Activated CD8-positive, alpha-beta memory T cell treated with anti-CD3 and anti-CD28 coated beads, Interleukin-2, amount 50 U/mL, for 1 hour (primary cell): ENCODE data around the gene MAGEF1.

Experiments used
- DNase-seq: peaks from one replicate; pipeline ENCODE4 v3.0.0-alpha.2; 2020; ENCODE audit errors: extremely low read depth

MAGEF1 gene

GRCh38 chr3:184690192-184690883 is 21.5 kb downstream of the MAGEF1 start:
- DNase-seq = no peak

- DNase-seq = no peak
These were observed 23.0 kb downstream of the MAGEF1 start for GRCh38 chr3:184688882-184689271.

- DNase-seq = no peak
These were observed 23.5 kb downstream of the MAGEF1 start for GRCh38 chr3:184688251-184688881.

- DNase-seq = no peak
These were observed 24.4 kb downstream of the MAGEF1 start for GRCh38 chr3:184687363-184688015.

GRCh38 chr3:184685646-184686045 is 26.2 kb downstream of the MAGEF1 start:
- DNase-seq = no peak

GRCh38 chr3:184685055-184685454 is 26.8 kb downstream of the MAGEF1 start:
- no peak for DNase-seq

GRCh38 chr3:184683900-184684560 is 27.8 kb downstream of the MAGEF1 start:
- no peak for DNase-seq

GRCh38 chr3:184683234-184683633 is 28.6 kb downstream of the MAGEF1 start:
- no peak for DNase-seq

- DNase-seq = no peak
These were observed 29.2 kb downstream of the MAGEF1 start for GRCh38 chr3:184682671-184683070.

GRCh38 chr3:184680385-184681345 is 31.2 kb downstream of the MAGEF1 start:
- DNase-seq = no peak

GRCh38 chr3:184679056-184679816 is 32.6 kb downstream of the MAGEF1 start:
- no peak for DNase-seq

- DNase-seq = no peak
These were observed 33.4 kb downstream of the MAGEF1 start for GRCh38 chr3:184678317-184679055.

- no peak for DNase-seq
These were observed 34.2 kb downstream of the MAGEF1 start for GRCh38 chr3:184677344-184678316.

GRCh38 chr3:184676927-184677326 is 34.9 kb downstream of the MAGEF1 start:
- no peak for DNase-seq

GRCh38 chr3:184674626-184675025 is 37.2 kb downstream of the MAGEF1 start:
- no peak for DNase-seq

- DNase-seq = no peak
These were observed 38.6 kb downstream of the MAGEF1 start for GRCh38 chr3:184672977-184673870.

- DNase-seq = no peak
These were observed 39.5 kb downstream of the MAGEF1 start for GRCh38 chr3:184672335-184672734.
